ENCODE results near the gene RHCG.

The RHCG gene

GRCh38 chr15:89496155-89497098, at the start of gene RHCG:
RHCG (minus strand) TSS chr15:89496583; CDS start chr15:89496544, 39 bp downstream.
- FAIRE-seq (no peak), DNase-seq (ENCODE audit: extremely low spot score, insufficient read length, low read depth) (no peak)

- DNase-seq (ENCODE audit: extremely low spot score, insufficient read length, low read depth): no peak
Observed at GRCh38 chr15:89543389-89543788, 47.0 kb upstream of the RHCG start.

GRCh38 chr15:89542369-89542768, 46.0 kb upstream of the RHCG start:
- DNase-seq (ENCODE audit: extremely low spot score, insufficient read length, low read depth) (no peak), FAIRE-seq (no peak)

More at GRCh38 chr15:89543389-89543788, 47.0 kb upstream of the RHCG start:
- no peak for FAIRE-seq

- DNase-seq (ENCODE audit: extremely low spot score, insufficient read length, low read depth): no peak
- no peak for FAIRE-seq
Observed at GRCh38 chr15:89539027-89539426, 42.6 kb upstream of the RHCG start.

GRCh38 chr15:89533861-89534544, 37.6 kb upstream of the RHCG start:
- DNase-seq (ENCODE audit: extremely low spot score, insufficient read length, low read depth) (no peak), FAIRE-seq (no peak)

GRCh38 chr15:89531796-89532537, 35.6 kb upstream of the RHCG start:
- DNase-seq (ENCODE audit: extremely low spot score, insufficient read length, low read depth) (no peak), FAIRE-seq (no peak)

GRCh38 chr15:89530976-89531375, 34.6 kb upstream of the RHCG start:
- DNase-seq (ENCODE audit: extremely low spot score, insufficient read length, low read depth) (no peak), FAIRE-seq (no peak)

- DNase-seq (ENCODE audit: extremely low spot score, insufficient read length, low read depth) (no peak), FAIRE-seq (no peak)
Observed at GRCh38 chr15:89528757-89529352, 32.5 kb upstream of the RHCG start.

- DNase-seq (ENCODE audit: extremely low spot score, insufficient read length, low read depth) (no peak), FAIRE-seq (no peak)
Observed at GRCh38 chr15:89526601-89527441, 30.4 kb upstream of the RHCG start.

GRCh38 chr15:89526181-89526580, 29.8 kb upstream of the RHCG start:
- DNase-seq (ENCODE audit: extremely low spot score, insufficient read length, low read depth): no peak
- no peak for FAIRE-seq

GRCh38 chr15:89524184-89524583, 27.8 kb upstream of the RHCG start:
- no peak for DNase-seq (ENCODE audit: extremely low spot score, insufficient read length, low read depth)
- no peak for FAIRE-seq

GRCh38 chr15:89523101-89523500, 26.7 kb upstream of the RHCG start:
- no peak for DNase-seq (ENCODE audit: extremely low spot score, insufficient read length, low read depth)
- FAIRE-seq: no peak

- DNase-seq (ENCODE audit: extremely low spot score, insufficient read length, low read depth) (no peak), FAIRE-seq (no peak)
Observed at GRCh38 chr15:89521605-89522004, 25.2 kb upstream of the RHCG start.

- FAIRE-seq (no peak), DNase-seq (ENCODE audit: extremely low spot score, insufficient read length, low read depth) (no peak)
Observed at GRCh38 chr15:89515477-89515876, 19.1 kb upstream of the RHCG start.

- FAIRE-seq: no peak
- DNase-seq (ENCODE audit: extremely low spot score, insufficient read length, low read depth): no peak
Observed at GRCh38 chr15:89514596-89515406, 18.4 kb upstream of the RHCG start.

GRCh38 chr15:89514186-89514585, 17.8 kb upstream of the RHCG start:
- no peak for DNase-seq (ENCODE audit: extremely low spot score, insufficient read length, low read depth)
- FAIRE-seq: no peak

GRCh38 chr15:89513284-89513683, 16.9 kb upstream of the RHCG start:
- FAIRE-seq (no peak), DNase-seq (ENCODE audit: extremely low spot score, insufficient read length, low read depth) (no peak)

GRCh38 chr15:89512631-89513030, 16.2 kb upstream of the RHCG start:
- no peak for FAIRE-seq

More at GRCh38 chr15:89512631-89513030, 16.2 kb upstream of the RHCG start:
- no peak for DNase-seq (ENCODE audit: extremely low spot score, insufficient read length, low read depth)
